ENCODE data around the gene NAV2.

NAV2 gene

GRCh38 chr11:19689281-19690000 is 23.2 kb upstream of the NAV2 start:
- no peak for DNase-seq

DNA sequence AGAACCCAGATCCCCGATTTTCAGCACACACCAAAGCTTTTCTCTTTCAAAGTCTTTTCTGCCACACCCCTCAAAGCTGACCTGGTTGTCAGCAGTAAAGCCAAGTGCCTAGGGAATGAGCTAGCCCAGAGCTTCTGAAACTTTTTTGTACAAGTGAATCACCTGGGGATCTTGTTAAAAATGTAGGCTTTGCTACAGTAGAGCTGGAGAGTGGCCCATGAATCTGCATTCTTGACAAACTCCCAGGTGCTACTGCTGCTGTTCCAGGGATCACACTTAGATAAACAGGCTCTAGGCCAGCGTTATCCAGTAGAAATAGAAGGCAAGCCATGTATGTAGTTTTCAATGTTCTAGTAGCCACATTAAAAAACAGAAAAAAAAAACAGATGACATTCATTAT is 21.8 kb upstream of the NAV2 start:
- DNase-seq: no peak

GRCh38 chr11:19691815-19692500 is 20.7 kb upstream of the NAV2 start:
- no peak for DNase-seq

- no peak for DNase-seq
Measured at GRCh38 chr11:19693146-19693545, 19.5 kb upstream of the NAV2 start.

GRCh38 chr11:19694796-19695345 is 17.8 kb upstream of the NAV2 start:
- DNase-seq: no peak

GRCh38 chr11:19696073-19696472 is 16.6 kb upstream of the NAV2 start:
- no peak for DNase-seq

DNA sequence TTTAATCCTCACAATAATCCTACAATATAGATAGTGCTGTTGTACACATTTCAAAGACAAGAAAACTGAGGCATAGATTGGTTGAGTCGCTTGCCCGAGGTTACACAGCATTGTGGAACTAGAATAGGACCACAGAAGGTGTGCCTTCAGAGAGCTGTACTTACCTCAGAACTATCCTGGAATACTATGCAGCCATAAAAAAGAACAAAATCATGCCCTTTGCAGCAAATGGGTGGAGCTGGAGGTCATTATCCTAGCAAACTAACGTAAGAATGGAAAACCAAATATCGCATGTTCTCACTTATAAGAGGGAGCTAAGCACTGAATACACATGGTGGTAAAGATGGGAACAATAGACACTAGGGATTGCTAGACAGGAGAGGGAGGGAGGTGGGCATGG is 15.7 kb upstream of the NAV2 start:
- DNase-seq: no peak

DNA sequence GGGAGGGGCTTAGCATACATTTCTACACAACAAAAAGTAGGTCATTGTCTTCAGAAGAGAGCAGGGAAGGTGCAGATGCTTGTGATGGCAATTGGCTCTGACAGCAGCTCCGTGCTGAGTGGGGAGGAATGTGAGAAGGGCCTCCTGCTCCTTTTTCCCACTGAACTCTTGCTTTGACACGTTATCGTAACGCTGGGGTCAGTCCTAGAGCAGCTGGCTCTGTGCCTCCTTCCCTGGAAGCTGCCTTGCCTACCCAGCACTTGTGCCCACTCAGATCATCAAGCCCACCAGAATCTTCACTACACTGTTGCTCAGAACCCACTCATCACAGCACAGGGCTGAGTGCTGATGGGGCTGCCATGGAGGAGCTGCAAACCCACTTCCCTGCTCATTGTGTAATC is 14.9 kb upstream of the NAV2 start:
- no peak for DNase-seq

- DNase-seq: no peak
Measured at GRCh38 chr11:19698493-19699292, 13.9 kb upstream of the NAV2 start.

GRCh38 chr11:19701421-19701820 is 11.2 kb upstream of the NAV2 start:
- no peak for DNase-seq

GRCh38 chr11:19702620-19703019 is 10.0 kb upstream of the NAV2 start:
- DNase-seq: no peak

DNA sequence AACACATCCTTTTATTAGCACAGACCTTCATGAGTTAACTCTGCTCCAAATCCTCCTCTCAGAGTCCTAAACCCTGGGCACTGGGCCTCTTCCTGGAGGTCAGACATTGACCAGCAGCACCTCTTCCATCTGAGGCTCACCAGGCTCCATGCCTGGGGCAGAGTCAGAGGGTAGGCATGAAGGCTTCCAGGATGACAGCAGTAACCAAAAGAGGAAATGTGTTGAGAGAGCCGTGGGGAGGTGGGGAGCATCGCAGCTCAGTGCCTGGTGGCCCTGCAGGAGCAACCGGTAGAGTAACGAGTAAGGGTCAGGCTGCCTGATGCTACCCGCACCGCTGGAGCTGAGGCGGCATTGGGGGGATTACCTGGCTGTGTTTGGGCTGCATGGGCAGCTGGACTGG is 9.4 kb upstream of the NAV2 start:
- no peak for DNase-seq

DNA sequence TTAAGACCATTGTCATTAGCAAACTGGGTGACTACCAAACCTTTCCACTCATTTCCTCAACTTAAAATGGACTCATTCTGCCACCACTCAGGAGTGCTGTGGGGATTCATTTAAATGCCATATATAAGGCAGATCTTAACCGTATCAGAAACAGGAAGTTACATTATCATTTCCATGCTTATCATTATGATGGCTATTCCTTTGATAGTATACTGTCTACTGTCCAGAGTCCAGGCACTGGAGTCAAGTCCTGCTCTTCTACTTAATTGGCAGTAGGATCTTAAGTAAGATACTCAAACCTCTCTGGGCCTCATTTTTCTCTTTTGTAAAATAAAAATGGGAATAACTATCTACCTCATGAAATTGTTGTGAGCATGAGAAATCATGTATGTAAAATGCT is 8.4 kb upstream of the NAV2 start:
- no peak for DNase-seq

GRCh38 chr11:19705936-19706335 is 6.7 kb upstream of the NAV2 start:
- no peak for DNase-seq

GRCh38 chr11:19711911-19712280 is 741 bp upstream of the NAV2 start:
- no peak for DNase-seq

DNA sequence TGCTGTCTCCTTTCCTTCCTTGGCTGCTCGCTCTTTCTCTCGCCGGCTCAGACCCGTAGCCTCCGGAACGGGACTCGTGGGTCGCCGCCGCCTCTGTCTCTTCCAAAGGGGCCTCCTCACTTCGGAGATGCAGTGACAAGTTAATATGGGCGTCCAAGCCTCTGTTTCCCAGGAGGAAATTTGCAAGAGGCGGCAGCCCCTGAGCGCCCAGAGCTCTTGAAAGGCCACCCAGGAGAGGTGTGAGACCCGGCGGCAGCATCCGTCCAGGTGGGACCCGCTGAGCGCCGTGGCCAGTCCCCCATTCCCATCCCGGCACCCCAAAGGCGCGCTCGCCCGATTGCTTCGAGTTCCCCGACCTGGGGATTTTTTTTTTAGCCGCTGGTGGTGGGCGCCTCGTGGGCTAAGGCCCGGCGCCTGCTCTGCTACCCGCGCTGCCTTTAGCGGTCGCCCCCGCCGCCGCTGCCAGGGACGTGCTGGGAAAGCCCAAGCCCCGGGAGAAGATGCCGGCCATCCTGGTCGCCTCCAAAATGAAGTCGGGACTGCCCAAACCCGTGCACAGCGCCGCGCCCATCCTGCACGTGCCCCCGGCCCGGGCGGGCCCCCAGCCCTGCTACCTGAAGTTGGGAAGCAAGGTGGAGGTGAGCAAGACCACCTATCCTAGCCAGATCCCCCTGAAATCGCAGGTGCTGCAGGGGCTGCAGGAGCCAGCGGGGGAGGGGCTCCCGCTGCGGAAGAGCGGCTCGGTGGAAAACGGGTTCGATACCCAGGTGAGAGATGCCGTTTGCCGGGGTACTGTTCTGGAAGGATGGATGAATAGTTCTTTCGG is 772 bp downstream of the NAV2 start:
- no peak for DNase-seq

GRCh38 chr11:19714022-19714386 is 1.4 kb downstream of the NAV2 start:
- DNase-seq: no peak

DNA sequence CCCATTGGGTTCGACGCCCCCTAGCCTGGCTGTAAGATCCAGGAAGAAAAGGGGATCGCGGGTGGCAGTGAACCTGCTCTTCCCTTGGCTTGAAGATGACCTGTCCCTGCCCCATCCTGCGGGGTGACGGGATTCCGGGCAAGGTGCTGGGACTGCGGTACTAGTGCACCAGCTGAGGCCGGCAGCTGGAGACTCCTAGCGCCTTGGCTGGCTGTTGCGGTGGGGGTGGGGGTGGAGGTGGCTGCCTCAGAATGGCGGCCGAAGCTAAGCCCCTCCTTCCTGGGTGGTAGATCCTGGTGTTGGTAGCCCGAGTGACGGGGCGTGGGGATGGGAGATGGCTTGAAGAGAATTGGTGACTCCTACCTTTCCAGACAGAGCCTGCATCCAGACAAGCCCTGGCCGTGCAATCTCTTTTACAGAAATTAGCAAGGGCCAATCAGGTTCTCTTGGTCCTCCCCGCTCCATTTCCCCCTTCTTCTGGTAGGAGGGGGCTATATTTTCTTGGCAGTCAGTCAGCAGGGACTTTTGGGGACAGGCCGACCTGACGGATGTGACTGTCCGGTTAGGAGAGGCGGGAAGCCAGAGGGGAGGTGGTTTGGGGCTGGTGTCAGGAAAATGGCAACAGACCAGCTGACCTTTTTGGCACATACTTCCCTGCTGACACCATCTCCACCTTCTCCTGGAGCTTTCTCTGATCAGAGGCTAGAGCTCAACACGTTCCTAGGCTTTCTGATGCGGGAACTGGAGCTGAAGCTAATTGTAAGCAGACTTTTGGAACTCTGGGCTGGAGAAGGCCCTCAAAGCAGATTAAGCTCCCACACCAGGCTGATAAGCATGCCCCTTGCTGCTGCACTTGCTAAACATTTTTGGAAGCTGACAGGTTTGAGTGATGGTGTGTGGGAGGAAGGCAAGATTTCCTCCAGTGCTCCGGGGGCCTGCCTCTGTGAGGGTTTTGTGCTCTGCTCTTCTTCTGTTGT is 2.0 kb downstream of the NAV2 start:
- no peak for DNase-seq

- DNase-seq: no peak
Measured at GRCh38 chr11:19715373-19715772, 2.7 kb downstream of the NAV2 start.

GRCh38 chr11:19718051-19718450 is 5.4 kb downstream of the NAV2 start:
- no peak for DNase-seq

DNA sequence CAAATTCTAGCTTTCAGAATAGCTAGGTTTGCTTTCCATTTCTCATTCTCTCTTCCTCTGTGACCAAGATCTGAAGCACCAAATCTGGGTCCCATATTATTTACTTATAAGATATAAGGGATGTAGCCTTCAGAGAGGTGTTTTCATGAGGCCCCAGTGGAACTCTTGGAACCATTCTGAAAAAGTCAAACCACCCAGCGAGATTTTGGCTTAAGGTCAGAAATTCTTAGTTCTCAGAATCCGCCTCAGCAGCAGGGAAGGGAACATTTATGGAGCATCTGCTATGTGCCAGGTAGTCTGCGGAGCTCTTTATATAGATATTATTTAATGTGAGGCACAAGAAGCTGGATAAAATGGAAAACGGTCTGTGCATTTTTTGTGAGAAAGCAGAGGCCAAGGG is 6.3 kb downstream of the NAV2 start:
- no peak for DNase-seq

- no peak for DNase-seq
Measured at GRCh38 chr11:19719960-19720359, 7.3 kb downstream of the NAV2 start.
